OCI-LY7 (cell line): ENCODE data around the gene COL25A1. TPM values are rescaled to one million over a fixed set of nuclear protein-coding genes. Genes with fewer than 3 reads are reported as not detected.

Experiments
- BruUV-seq: library from RNA; stranded (reverse); fragments of 400-500 nt; replicated peaks from 2 replicates; lab custom pipeline; 2021; lab: Mats Ljungman, UMichigan
- CTCF ChIA-PET: fragments of 300-600 bp; sonication (Branson Sonifier 250); formaldehyde crosslinking; loops from one replicate; lab custom pipeline; 2022; ENCODE audit warnings: antibody characterized with exemption; ENCODE audit not compliant: unreplicated experiment; lab: Charles Lee
- POLR2A ChIA-PET: fragments of 300-600 bp; sonication (Branson Sonifier 250); formaldehyde crosslinking; loops from one replicate; lab custom pipeline; 2022; ENCODE audit warnings: antibody characterized with exemption; lab: Charles Lee
- DNase-seq: peaks from one replicate; pipeline ENCODE4 v3.0.0-alpha.2; 2015; ENCODE audit warnings: low spot score
- H2AFZ ChIP-seq: fragments of 200-600 bp; sonication (generic), shearing (Covaris generic); 2 replicates; pipeline ENCODE4 v1.6.1; 2014; ENCODE audit warnings: mild to moderate bottlenecking, antibody characterized with exemption, low read length, moderate library complexity
- H3K27ac ChIP-seq: fragments of 200-600 bp; sonication (generic); 2 replicates; pipeline ENCODE4 v1.5.1; 2014; ENCODE audit warnings: mixed run types, low read depth, mild to moderate bottlenecking, moderate library complexity, low read length, inconsistent platforms; ENCODE audit not compliant: poor library complexity, severe bottlenecking
- H3K36me3 ChIP-seq: fragments of 200-600 bp; sonication (generic); 2 replicates; pipeline ENCODE4 v1.6.1; 2014; ENCODE audit warnings: mild to moderate bottlenecking, antibody characterized with exemption, low read length, moderate library complexity, mixed read lengths; ENCODE audit not compliant: insufficient read depth
- H3K4me1 ChIP-seq: fragments of 200-600 bp; sonication (generic); 2 replicates; pipeline ENCODE4 v1.5.1; 2014; ENCODE audit warnings: mild to moderate bottlenecking, low read length; ENCODE audit not compliant: insufficient read depth, poor library complexity, severe bottlenecking
- H3K4me2 ChIP-seq: fragments of 200-600 bp; sonication (generic); 2 replicates; pipeline ENCODE4 v1.6.1; 2014; ENCODE audit warnings: mild to moderate bottlenecking, low read length
- H3K4me3 ChIP-seq: fragments of 200-600 bp; sonication (generic); 2 replicates; pipeline ENCODE4 v1.5.1; 2014; ENCODE audit warnings: mild to moderate bottlenecking, low read depth, low read length; ENCODE audit not compliant: poor library complexity, severe bottlenecking
- H3K79me2 ChIP-seq: fragments of 200-600 bp; sonication (generic); 2 replicates; pipeline ENCODE4 v1.6.1; 2016; ENCODE audit warnings: low read depth, mild to moderate bottlenecking, low read length, moderate library complexity, mixed read lengths; ENCODE audit not compliant: insufficient read depth
- H3K9me2 ChIP-seq: fragments of 200-600 bp; sonication (generic); 2 replicates; pipeline ENCODE4 v1.6.1; 2016; ENCODE audit warnings: mild to moderate bottlenecking, low read length, mixed read lengths; ENCODE audit not compliant: insufficient read depth
- H3K9me3 ChIP-seq: fragments of 200-600 bp; sonication (generic); 2 replicates; pipeline ENCODE4 v1.6.1; 2014; ENCODE audit warnings: mild to moderate bottlenecking, mixed run types, low read length, mixed read lengths
- H4K20me1 ChIP-seq: fragments of 200-600 bp; sonication (generic); 2 replicates; pipeline ENCODE4 v1.6.1; 2014; ENCODE audit warnings: mild to moderate bottlenecking, antibody characterized with exemption, low read length, moderate library complexity, mixed read lengths; ENCODE audit not compliant: insufficient read depth
- CTCF ChIP-seq: fragments of 200-600 bp; sonication (generic); conservative IDR thresholded peaks from 2 replicates; pipeline ENCODE4 v1.5.1; 2014; ENCODE audit warnings: mild to moderate bottlenecking, antibody characterized with exemption, low read length, moderate library complexity, mixed read lengths
- EZH2phosphoT487 ChIP-seq: fragments of 200-600 bp; sonication (generic); IDR thresholded peaks from 2 replicates; pipeline ENCODE4 v1.6.1; 2018; ENCODE audit warnings: low read depth, borderline replicate concordance, mild to moderate bottlenecking, mixed run types, antibody characterized with exemption, low read length, moderate library complexity, mixed read lengths
- intact Hi-C: fragments of 100-400 bp; cut with micrococcal nuclease; formaldehyde crosslinking; loops from one replicate; pipeline ENCODE4 v1.10.0; 2022; ENCODE audit not compliant: unreplicated experiment
- total RNA-seq, 2 experiments: library from RNA; depleted of rRNA in 1 of 2; stranded (reverse); fragments of >200 nt in 1 of 2; shearing (Covaris generic) in 1 of 2; gene quantifications; 2 replicates each; pipeline ENCODE4 v1.2.3, GENCODE V29; 2014 to 2022

The COL25A1 gene
- total RNA-seq, 2 experiments from 2014 or later, result not detected

GRCh38 chr4:108766058-108766457, 536.4 kb downstream of the COL25A1 start:
- H3K27ac ChIP-seq, result no peak overlapping the region
- H3K4me3 ChIP-seq, result no peak overlapping the region
- BruUV-seq, result no TSS peak
- H2AFZ ChIP-seq, result no peak overlapping the region
- no peaks in the 10 kb centered on the region for H3K9me2 ChIP-seq
- H4K20me1 ChIP-seq, result no peaks in the 10 kb centered on the region
- H3K4me1 ChIP-seq, result no peaks in the 10 kb centered on the region
- ChIA-PET CTCF (no interaction called here), POLR2A (interaction anchor here (0.5 to 0.9 kb wide), 4 partner anchors 28 to 404 kb away, joined by 3 to 5 read pairs (median 3); no protein-coding TSS in a partner anchor)
- no peak overlapping the region for H3K4me2 ChIP-seq
- H3K79me2 ChIP-seq, result no peaks in the 10 kb centered on the region
- no peaks in the 10 kb centered on the region for H3K9me3 ChIP-seq
- no peak for DNase-seq
- intact Hi-C loops, result no loop called here
- no peaks in the 10 kb centered on the region for H3K36me3 ChIP-seq
- no peak for TF ChIP-seq EZH2phosphoT487
- no peak for TF ChIP-seq CTCF

- DNase-seq, result no peak
- H3K9me2 ChIP-seq, result no peaks in the 10 kb centered on the region
- H3K4me3 ChIP-seq, result no peak overlapping the region
- intact Hi-C loops, result no loop called here
- no peaks in the 10 kb centered on the region for H3K4me1 ChIP-seq
- H3K27ac ChIP-seq, result no peak overlapping the region
- no TSS peak for BruUV-seq
- ChIA-PET CTCF (no interaction called here), POLR2A (no interaction called here)
- TF ChIP-seq EZH2phosphoT487, result no peak
- no peak for TF ChIP-seq CTCF
- H2AFZ ChIP-seq, result no peak overlapping the region
- H3K79me2 ChIP-seq, result no peaks in the 10 kb centered on the region
- H3K4me2 ChIP-seq, result no peak overlapping the region
- H3K9me3 ChIP-seq, result no peaks in the 10 kb centered on the region
- H3K36me3 ChIP-seq, result no peaks in the 10 kb centered on the region
- no peaks in the 10 kb centered on the region for H4K20me1 ChIP-seq
Measured at GRCh38 chr4:108763986-108764385, 538.5 kb downstream of the COL25A1 start.

- no peak overlapping the region for H3K4me2 ChIP-seq
- no peaks in the 10 kb centered on the region for H4K20me1 ChIP-seq
- no peak for DNase-seq
- CTCF ChIA-PET, result no interaction called here
- POLR2A ChIA-PET, result interaction anchor here (0.5 kb wide), 1 partner anchor 171 kb away, joined by 3 read pairs; no protein-coding TSS in a partner anchor
- no peak overlapping the region for H3K27ac ChIP-seq
- H2AFZ ChIP-seq, result no peak overlapping the region
- no peak overlapping the region for H3K4me3 ChIP-seq
- H3K9me2 ChIP-seq, result no peaks in the 10 kb centered on the region
- BruUV-seq, result no TSS peak
- intact Hi-C loops, result no loop called here
- no peaks in the 10 kb centered on the region for H3K79me2 ChIP-seq
- H3K4me1 ChIP-seq, result no peaks in the 10 kb centered on the region
- H3K36me3 ChIP-seq, result no peaks in the 10 kb centered on the region
- no peaks in the 10 kb centered on the region for H3K9me3 ChIP-seq
- no peak for TF ChIP-seq EZH2phosphoT487
- TF ChIP-seq CTCF, result no peak
Measured at GRCh38 chr4:108763226-108763593, 539.2 kb downstream of the COL25A1 start.
